GM21515 (cell line): Measurements from ENCODE around the gene PCDHB14.

Experiments
- ATAC-seq: cut with Tn5 transposase; IDR thresholded peaks from one replicate; pipeline ENCODE4 v1.9.1; 2021; ENCODE audit not compliant: unreplicated experiment

Gene PCDHB14

GRCh38 chr5:141269195-141269594, 46.1 kb downstream of the PCDHB14 start:
- no peak for ATAC-seq

- ATAC-seq, result no peak
Measured at GRCh38 chr5:141272906-141273305, 49.8 kb downstream of the PCDHB14 start.
